Heart right ventricle (tissue), 16 donors: Measurements from ENCODE around the gene NRXN3. TPM values are rescaled to one million over a fixed set of nuclear protein-coding genes. Genes with fewer than 3 reads are reported as not detected.

ENCODE experiments used
- ATAC-seq, 8 donors: fragments of 200-7000 bp; cut with Tn5 transposase; one replicate each; pipeline ENCODE4 v1.9.1; 2020; ENCODE audit warnings: mild to moderate bottlenecking in 8 of 8, moderate library complexity in 8 of 8, moderate number of reproducible peaks in 1 of 8
- DNase-seq, 2 donors: peaks; one replicate each; pipeline ENCODE4 v3.0.0-alpha.2; 2020
- H3K27ac ChIP-seq, 10 donors: fragments of 200-600 bp; sonication (generic) in 2 of 10; one replicate each; pipeline versions ENCODE4 v1.5.0 to v1.8.0; 2020 to 2022; ENCODE audit warnings: mild to moderate bottlenecking in 3 of 10
- H3K27me3 ChIP-seq, 7 donors: fragments of 200-600 bp; one replicate each; pipeline ENCODE4 v1.8.0; 2021 to 2022; ENCODE audit warnings: mild to moderate bottlenecking in 2 of 7
- H3K36me3 ChIP-seq, 9 donors: fragments of 200-600 bp; sonication (generic) in 1 of 9; one replicate each; pipeline versions ENCODE4 v1.5.0 to v1.8.0; 2020 to 2022; ENCODE audit warnings: mild to moderate bottlenecking in 2 of 9
- H3K4me1 ChIP-seq, 9 donors: fragments of 200-600 bp; sonication (generic) in 1 of 9; one replicate each; pipeline versions ENCODE4 v1.5.0 to v1.8.0; 2020 to 2022; ENCODE audit warnings: mild to moderate bottlenecking in 4 of 9
- H3K4me3 ChIP-seq, 10 donors: fragments of 200-600 bp; sonication (generic) in 2 of 10; one replicate each; pipeline versions ENCODE4 v1.5.0 to v1.8.0; 2020 to 2022; ENCODE audit warnings: mild to moderate bottlenecking in 7 of 10, moderate library complexity in 2 of 10
- H3K9me3 ChIP-seq, 11 donors: fragments of 200-600 bp in 10 of 11; sonication (generic) in 2 of 11; one replicate each; pipeline versions ENCODE4 v1.5.0 to v1.8.0; 2013 to 2022; ENCODE audit warnings: mild to moderate bottlenecking in 2 of 11, control low read depth in 1 of 11, moderate library complexity in 1 of 11
- WGBS, 2 donors: extraction: QIAGEN DNeasy Blood & Tissue Kit; methylation state at CpG; one replicate each; pipeline ENCODE4 v1.1.7; 2013; ENCODE audit warnings: inconsistent platforms in 1 of 2; 5-methylcytosine and 5-hydroxymethylcytosine counted together
- intact Hi-C, 10 donors: fragments of 100-400 bp; cut with DNase I; formaldehyde crosslinking; loops; one replicate each; pipeline versions ENCODE4 v1.11.1 to v1.14.2; 2022
- polyA plus RNA-seq, 2 donors: library from polyadenylated mRNA; stranded (reverse); fragments of 200-250 nt; gene quantifications; one replicate each; pipeline ENCODE4 v1.2.3, GENCODE V29; 2013
- total RNA-seq, 10 donors: library from RNA; stranded (reverse); fragmentation: NEBNext Ultra II Directional in 3 of 10; extraction: Animal tissue kit (Norgen Biotek cat#: 25700) in 3 of 10; gene quantifications; one replicate each; pipeline versions ENCODE4 v1.2.1 to v1.2.4, GENCODE V29; 2021 to 2023
- TF ChIP-seq, protein P1 (sequence below), 9 donors: fragments of 200-600 bp; sonication (generic) in 2 of 9; IDR thresholded peaks; one replicate each; pipeline versions ENCODE4 v1.5.0 to v1.8.0; 2021 to 2022; ENCODE audit warnings: antibody characterized with exemption in 9 of 9, mild to moderate bottlenecking in 5 of 9, moderate library complexity in 1 of 9
- donor health status: Arrhythmogenic right ventricular cardiomyopathy.
- donor health status: ischemic (EF 13 %, LVEDD 7.1; RV severe dilation, severe dysfunction).
- donor health status: healthy with polysubstance abuse.
- donor health status: DM: no; HTN: yes; CAD: no.
- donor health status: DM: no; HTN: no; CAD: no.
- donor health status: ischemic (EF 25% LVEDD 6.9; RV normal size, moderate dysfunction).
- donor health status: ischemic (EF 25% LVEDD 5.7; RV mildly dilated, moderate dysfunction).
- donor health status: healthy.
- donor health status: DM: yes; HTN: yes; CAD: no.
- donor health status: Ischemic cardiomyopathy.
- donor health status: ischemic (EF 35%, LVEDD 5.7; RV mildly dilated, moderate dysfunction).
- donor health status: nonischemic (EF 11% LVEDD 7.7; RV severe dilation, severe dysfunction).
- donor health status: DM: yes; HTN: yes; CAD: no.
- donor health status: PGD.
- donor health status: ischemic (EF 29% LVEDD 5.4; RV normal size, mild dysfunction).
- donor health status: nonischemic (EF 23%, LVEDD 6.1; RV moderate dilation, normal function).

Gene NRXN3
- total and polyA plus RNA-seq, 12 donors = 0.23 to 1.8 (median 0.87) TPM

DNA sequence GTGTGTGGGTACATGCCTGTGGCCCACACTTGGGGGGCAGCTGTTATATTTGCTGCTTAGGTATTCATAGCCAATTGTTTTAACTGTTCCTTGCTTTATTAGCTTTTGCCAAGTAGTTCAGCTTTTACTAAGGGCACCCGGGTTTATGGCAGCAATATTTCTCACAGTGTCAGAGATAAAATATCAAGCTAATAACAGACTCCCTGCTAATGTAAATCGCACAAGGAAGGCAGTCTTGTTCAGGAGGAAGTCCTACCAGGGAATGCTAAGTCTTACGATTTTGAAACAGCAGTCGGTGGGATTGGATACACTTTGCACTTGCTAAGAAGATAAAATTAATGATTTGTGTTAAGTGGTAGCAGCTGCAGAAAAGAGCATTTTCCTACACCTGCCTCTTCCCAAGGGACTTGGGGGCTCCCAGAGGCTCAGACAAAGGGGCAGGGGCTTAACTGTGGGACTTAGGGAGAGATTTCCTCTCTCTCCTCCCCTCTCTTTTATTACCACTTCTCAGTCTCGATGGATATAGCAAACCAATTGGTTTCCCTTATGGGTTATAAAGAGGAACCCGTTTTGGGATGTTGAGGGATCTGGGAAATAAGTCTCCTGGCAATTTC, 175.1 kb downstream of the NRXN3 start:
- Histone ChIP-seq H3K4me1 (no peaks in the 10 kb centered on the region), H3K27ac (no peak overlapping the region), H3K36me3 (no peaks in the 10 kb centered on the region), H3K9me3 (no peaks in the 10 kb centered on the region), H3K27me3 (peaks cover 0 to 5% (median 0%) of the 10 kb centered on the region in 7 donors), H3K4me3 (no peak overlapping the region)
- 67 to 69% methylated on average over 6 of the region's 6 CpGs for WGBS, 2 donors
- DNase-seq (no peak), ATAC-seq (no peak)
- TF ChIP-seq, protein P1, sequence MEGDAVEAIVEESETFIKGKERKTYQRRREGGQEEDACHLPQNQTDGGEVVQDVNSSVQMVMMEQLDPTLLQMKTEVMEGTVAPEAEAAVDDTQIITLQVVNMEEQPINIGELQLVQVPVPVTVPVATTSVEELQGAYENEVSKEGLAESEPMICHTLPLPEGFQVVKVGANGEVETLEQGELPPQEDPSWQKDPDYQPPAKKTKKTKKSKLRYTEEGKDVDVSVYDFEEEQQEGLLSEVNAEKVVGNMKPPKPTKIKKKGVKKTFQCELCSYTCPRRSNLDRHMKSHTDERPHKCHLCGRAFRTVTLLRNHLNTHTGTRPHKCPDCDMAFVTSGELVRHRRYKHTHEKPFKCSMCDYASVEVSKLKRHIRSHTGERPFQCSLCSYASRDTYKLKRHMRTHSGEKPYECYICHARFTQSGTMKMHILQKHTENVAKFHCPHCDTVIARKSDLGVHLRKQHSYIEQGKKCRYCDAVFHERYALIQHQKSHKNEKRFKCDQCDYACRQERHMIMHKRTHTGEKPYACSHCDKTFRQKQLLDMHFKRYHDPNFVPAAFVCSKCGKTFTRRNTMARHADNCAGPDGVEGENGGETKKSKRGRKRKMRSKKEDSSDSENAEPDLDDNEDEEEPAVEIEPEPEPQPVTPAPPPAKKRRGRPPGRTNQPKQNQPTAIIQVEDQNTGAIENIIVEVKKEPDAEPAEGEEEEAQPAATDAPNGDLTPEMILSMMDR (IDR thresholded peaks at IDR 0.05) = no peak
- intact Hi-C loops = no loop called here

DNA sequence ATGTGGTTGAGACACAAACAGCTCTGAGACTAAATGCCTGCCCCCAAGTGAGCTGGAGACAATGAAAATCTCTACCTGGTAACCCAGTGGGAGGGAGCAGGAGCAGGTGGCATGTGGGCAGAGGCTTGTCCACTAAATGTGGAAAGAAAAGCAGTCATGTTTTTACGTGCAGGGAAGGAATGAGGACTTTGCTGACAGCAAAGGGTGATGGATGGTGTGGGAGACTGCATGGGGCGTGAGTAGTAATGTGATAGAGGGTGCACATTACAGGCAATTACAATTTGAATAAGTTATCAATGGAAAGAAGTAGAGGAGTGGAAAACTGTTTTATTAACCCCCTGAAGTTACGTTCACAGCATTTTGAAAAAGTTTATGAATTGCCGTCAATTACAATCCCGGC, 176.6 kb downstream of the NRXN3 start:
- H3K36me3 ChIP-seq = no peaks in the 10 kb centered on the region
- peaks cover 0 to 5% (median 0%) of the 10 kb centered on the region in 7 donors for H3K27me3 ChIP-seq
- TF ChIP-seq, protein P1 (IDR thresholded peaks at IDR 0.05) = no peak
- H3K4me3 ChIP-seq = no peak overlapping the region
- ATAC-seq = no peak
- intact Hi-C loops = no loop called here
- 70 to 75% methylated on average over 5 of the region's 5 CpGs for WGBS, 2 donors
- H3K27ac ChIP-seq = no peak overlapping the region
- no peaks in the 10 kb centered on the region for H3K9me3 ChIP-seq
- H3K4me1 ChIP-seq = no peaks in the 10 kb centered on the region
- DNase-seq = no peak

DNA sequence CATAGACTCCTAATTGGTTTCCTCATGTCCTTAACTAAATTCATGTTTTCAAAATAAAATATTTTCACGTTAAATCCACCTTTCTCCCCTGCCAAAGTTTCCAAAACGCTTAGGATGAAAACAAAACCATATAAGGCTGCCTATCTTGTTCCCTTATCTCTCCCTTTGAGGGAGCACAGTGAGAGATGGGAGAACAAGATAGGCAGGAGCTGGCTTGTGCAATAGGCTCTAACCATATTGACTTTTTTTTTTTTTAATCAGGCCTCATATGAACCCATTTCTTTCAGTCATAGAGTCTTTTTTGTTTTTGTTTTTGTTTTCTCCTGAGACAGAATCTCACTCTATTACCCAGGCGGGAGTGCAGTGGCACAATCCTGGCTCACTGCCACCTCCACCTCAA, 184.9 kb downstream of the NRXN3 start:
- DNase-seq (no peak), ATAC-seq (no peak)
- intact Hi-C loops = no loop called here
- TF ChIP-seq, protein P1 (IDR thresholded peaks at IDR 0.05) = no peak
- Histone ChIP-seq H3K27ac (no peak overlapping the region), H3K27me3 (peaks cover 0 to 8% (median 0%) of the 10 kb centered on the region in 7 donors), H3K4me3 (no peak overlapping the region), H3K4me1 (no peaks in the 10 kb centered on the region), H3K36me3 (no peaks in the 10 kb centered on the region), H3K9me3 (no peaks in the 10 kb centered on the region)
- whole genome bisulfite sequencing, 2 donors = 52 to 60% methylated on average over 3 of the region's 3 CpGs

DNA sequence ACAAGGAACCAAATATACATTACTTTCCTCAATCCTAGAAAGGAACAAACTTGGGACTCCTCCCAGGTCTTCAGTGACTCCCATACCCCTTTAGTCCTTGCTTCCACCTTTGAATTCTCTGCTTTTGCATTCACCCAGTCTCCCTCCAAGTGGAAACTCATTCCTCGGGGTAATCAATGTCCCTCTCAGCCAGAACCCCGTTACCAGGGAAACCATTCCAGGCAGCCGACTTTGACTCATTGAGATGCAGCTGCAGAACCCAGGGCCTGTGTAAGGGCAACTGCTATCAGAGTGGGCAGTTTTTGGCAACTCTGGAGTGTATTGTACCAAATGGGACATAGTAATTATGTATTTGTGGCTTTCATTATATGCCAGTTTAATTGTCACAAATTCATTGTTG, 186.2 kb downstream of the NRXN3 start:
- H3K4me3 ChIP-seq = no peak overlapping the region
- peaks cover 0 to 12% (median 0%) of the 10 kb centered on the region in 7 donors for H3K27me3 ChIP-seq
- H3K36me3 ChIP-seq = no peaks in the 10 kb centered on the region
- intact Hi-C loops = no loop called here
- no peak for ATAC-seq
- 22 to 38% methylated on average over 3 of the region's 3 CpGs for WGBS, 2 donors
- TF ChIP-seq, protein P1 (IDR thresholded peaks at IDR 0.05) = no peak
- no peaks in the 10 kb centered on the region for H3K4me1 ChIP-seq
- H3K9me3 ChIP-seq = no peaks in the 10 kb centered on the region
- DNase-seq = no peak
- no peak overlapping the region for H3K27ac ChIP-seq
